Measurements from ENCODE around the gene SORCS2.

- TF ChIP-seq CTCF (conservative IDR thresholded peaks at IDR 0.05; ENCODE audit: low read depth, low read length) = no peak
- TF ChIP-seq EZH2 (IDR thresholded peaks at IDR 0.05; ENCODE audit: borderline replicate concordance, low read depth, low read length, poor library complexity, severe bottlenecking) = no peak
Observed at GRCh38 chr4:7399440-7400234, 207.3 kb downstream of the SORCS2 start.

Measured in A673 (cell line).